HFFc6 (cell line): ENCODE measurements around the gene TLE4. TPM values are rescaled to one million over a fixed set of nuclear protein-coding genes. Genes with fewer than 3 reads are reported as not detected.

Source experiments
- DNase-seq: peaks from one replicate; pipeline ENCODE4 v3.0.0-alpha.2; 2018
- H3K27ac Mint-ChIP-seq: 2 replicates; pipeline ENCODE4 v1.8.0; 2020; ENCODE audit warnings: mild to moderate bottlenecking, mixed read lengths
- H3K27me3 Mint-ChIP-seq: 2 replicates; pipeline ENCODE4 v1.8.0; 2021; ENCODE audit warnings: mild to moderate bottlenecking, moderate library complexity, mixed read lengths; ENCODE audit not compliant: insufficient read depth
- H3K36me3 Mint-ChIP-seq: 2 replicates; pipeline ENCODE4 v1.8.0; 2021; ENCODE audit warnings: low read depth, mixed read lengths
- H3K4me1 Mint-ChIP-seq: 2 replicates; pipeline ENCODE4 v1.8.0; 2020; ENCODE audit warnings: low read depth, mixed read lengths
- H3K4me3 Mint-ChIP-seq: 2 replicates; pipeline ENCODE4 v1.8.0; 2020; ENCODE audit warnings: mild to moderate bottlenecking, moderate library complexity, mixed read lengths
- H3K9me3 Mint-ChIP-seq: 2 replicates; pipeline ENCODE4 v1.8.0; 2020; ENCODE audit warnings: mild to moderate bottlenecking, mixed read lengths
- CTCF ChIP-seq: fragments of 200-600 bp; sonication (generic); IDR thresholded peaks from 2 replicates; pipeline ENCODE4 v1.5.0; 2021; ENCODE audit warnings: antibody characterized with exemption, mild to moderate bottlenecking
- total RNA-seq, 6 experiments: library from RNA; stranded (reverse); fragmentation: NEBNext Ultra II Directional; extraction: Animal tissue kit (Norgen Biotek cat#: 25700); gene quantifications; 2 replicates in 1 of 6; 3 replicates in 5 of 6; pipeline ENCODE4 v1.2.3, GENCODE V29; 2021

Gene TLE4
- total RNA-seq, 6 experiments from 2014 or later, result 126 to 186 (median 139) TPM

- no peak for TF ChIP-seq CTCF
- Mint-ChIP-seq H3K9me3 (no peaks in the 10 kb centered on the region), H3K4me1 (peaks cover 93% of the 10 kb centered on the region), H3K27ac (peak overlapping the region; percentile 89), H3K36me3 (peaks cover 52% of the 10 kb centered on the region), H3K27me3 (no peaks in the 10 kb centered on the region; the same call in 1 of the 2 replicates), H3K4me3 (peak overlapping the region; percentile 27; the same call in 1 of the 2 replicates)
- DNase-seq, result no peak
These were observed 41.4 kb downstream of the TLE4 start for GRCh38 chr9:79613145-79613544.

GRCh38 chr9:79615038-79615437, 43.3 kb downstream of the TLE4 start:
- no peak for DNase-seq
- no peaks in the 10 kb centered on the region for H3K9me3 Mint-ChIP-seq

GRCh38 chr9:79616013-79616412, 44.2 kb downstream of the TLE4 start:
- H3K4me1 Mint-ChIP-seq, result peaks cover 85% of the 10 kb centered on the region
- H3K27ac Mint-ChIP-seq, result peak overlapping the region; percentile 64
- no peaks in the 10 kb centered on the region for H3K9me3 Mint-ChIP-seq
- no peaks in the 10 kb centered on the region; the same call in none of the 2 replicates for H3K27me3 Mint-ChIP-seq
- peak; percentile 43 for DNase-seq
- no peak for TF ChIP-seq CTCF
- peak overlapping the region; percentile 13 for H3K4me3 Mint-ChIP-seq
- H3K36me3 Mint-ChIP-seq, result peaks cover 73% of the 10 kb centered on the region

More at GRCh38 chr9:79615038-79615437, 43.3 kb downstream of the TLE4 start:
- peak overlapping the region; percentile 46 for H3K4me3 Mint-ChIP-seq
- H3K36me3 Mint-ChIP-seq, result peaks cover 67% of the 10 kb centered on the region
- no peak for TF ChIP-seq CTCF
- peaks cover 87% of the 10 kb centered on the region for H3K4me1 Mint-ChIP-seq
- no peaks in the 10 kb centered on the region; the same call in 1 of the 2 replicates for H3K27me3 Mint-ChIP-seq
- H3K27ac Mint-ChIP-seq, result peak overlapping the region; percentile 73

GRCh38 chr9:79616971-79617370, 45.2 kb downstream of the TLE4 start:
- Mint-ChIP-seq H3K36me3 (peaks cover 83% of the 10 kb centered on the region), H3K9me3 (no peaks in the 10 kb centered on the region), H3K27me3 (peaks cover 1% of the 10 kb centered on the region), H3K4me3 (peak overlapping the region; percentile 26; the same call in 1 of the 2 replicates), H3K27ac (peak overlapping the region; percentile 64), H3K4me1 (peaks cover 85% of the 10 kb centered on the region)
- no peak for DNase-seq
- TF ChIP-seq CTCF, result no peak

- TF ChIP-seq CTCF, result no peak
- Mint-ChIP-seq H3K9me3 (no peaks in the 10 kb centered on the region), H3K4me1 (peaks cover 85% of the 10 kb centered on the region), H3K4me3 (peak overlapping the region; percentile 26; the same call in 1 of the 2 replicates), H3K27ac (peak overlapping the region; percentile 64), H3K36me3 (peaks cover 84% of the 10 kb centered on the region), H3K27me3 (peaks cover 1% of the 10 kb centered on the region)
- DNase-seq, result no peak
These were observed 45.6 kb downstream of the TLE4 start for GRCh38 chr9:79617395-79617794.
